Endothelial cell of umbilical vein (primary cell): ENCODE results near the gene ABCB9.

Source experiments
- CTCF ChIP-seq, 2 donors: IDR thresholded peaks; 1 replicate in 1 of 2; 2 replicates in 1 of 2; pipeline ENCODE4 v1.5.1; 2011; ENCODE audit warnings: low read length in 2 of 2, mild to moderate bottlenecking in 2 of 2, moderate library complexity in 2 of 2, control low read depth in 1 of 2, inconsistent platforms in 1 of 2, low read depth in 1 of 2; ENCODE audit not compliant: insufficient read depth in 1 of 2; ENCODE audit errors: extremely low read depth in 1 of 2
- EZH2 ChIP-seq: IDR thresholded peaks from 2 replicates; pipeline ENCODE4 v1.6.1; 2012; ENCODE audit warnings: borderline replicate concordance, low read depth, mild to moderate bottlenecking, moderate library complexity, low read length, inconsistent platforms; ENCODE audit not compliant: severe bottlenecking
- POLR2A ChIP-seq: IDR thresholded peaks from 2 replicates; pipeline ENCODE4 v1.6.1; 2012; ENCODE audit warnings: low read depth, mild to moderate bottlenecking, control low read depth, low read length
- POLR2AphosphoS5 ChIP-seq: IDR thresholded peaks from 2 replicates; pipeline ENCODE4 v1.6.1; 2012; ENCODE audit warnings: low read depth, mild to moderate bottlenecking, control low read depth, low read length, moderate library complexity; ENCODE audit not compliant: insufficient read depth

- TF ChIP-seq CTCF (IDR thresholded peaks at IDR 0.05; ENCODE audit: extremely low read depth in 1 of 2, insufficient read depth in 1 of 2, low read depth in 1 of 2, low read length in 2 of 2) (no peak), POLR2A (no peak), EZH2 (no peak), POLR2AphosphoS5 (no peak)
These were observed 9.8 kb upstream of the ABCB9 start for GRCh38 chr12:122975790-122976647.
